RWPE1 (cell line): ENCODE measurements around the gene PIGV.

Experiments
- CTCF ChIA-PET: fragments of 350-600 bp; sonication (Branson Sonifier 250); formaldehyde crosslinking; extraction: SDS; loops from one replicate; lab custom pipeline; 2021; lab: Yijun Ruan, JAX
- POLR2A ChIA-PET: fragments of 400-600 bp; formaldehyde crosslinking; extraction: SDS; loops from one replicate; lab custom pipeline; 2020; ENCODE audit warnings: antibody characterized with exemption; ENCODE audit not compliant: low non-redundant PET; lab: Yijun Ruan, JAX
- DNase-seq: peaks from one replicate; pipeline ENCODE4 v3.0.0; 2012; ENCODE audit warnings: low spot score
- H3K27ac ChIP-seq: fragments of 450-650 bp; 2 replicates; pipeline ENCODE4 v1.5.1; 2017
- CTCF ChIP-seq: fragments of 450-650 bp; conservative IDR thresholded peaks from 2 replicates; pipeline ENCODE4 v1.5.1; 2017; ENCODE audit warnings: low read depth, mild to moderate bottlenecking

The PIGV gene

GRCh38 chr1:26824731-26825130 lies 37.0 kb downstream of the PIGV start:
- no peak overlapping the region for H3K27ac ChIP-seq
- no peak for TF ChIP-seq CTCF
- DNase-seq, result no peak
- POLR2A ChIA-PET, result no interaction called here
- CTCF ChIA-PET, result interaction anchor here (0.7 kb wide), 1 partner anchor 54 kb away, joined by 3 read pairs; no protein-coding TSS in a partner anchor

- DNase-seq, result peak; percentile 69
- peak within 1 kb of the TSS; percentile 82 for H3K27ac ChIP-seq
- CTCF ChIA-PET, result interaction anchor here (0.5 to 1.0 kb wide), 3 partner anchors 16 to 25 kb away, joined by 3 to 5 read pairs (median 4); no protein-coding TSS in a partner anchor
- peak; percentile 88 for TF ChIP-seq CTCF
- POLR2A ChIA-PET, result interaction anchor here (0.6 kb wide), 1 partner anchor 20 kb away, joined by 3 read pairs; no protein-coding TSS in a partner anchor
Measured at GRCh38 chr1:26826261-26827105, 38.7 kb downstream of the PIGV start, which contains the start of gene ZDHHC18. Gene ZDHHC18, plus strand, starts transcription at chr1:26826688. Its CDS starts 117 bp downstream, at chr1:26826805.

- DNase-seq, result no peak
- TF ChIP-seq CTCF, result no peak
- POLR2A ChIA-PET, result no interaction called here
- peak overlapping the region; percentile 82 for H3K27ac ChIP-seq
- CTCF ChIA-PET, result interaction anchor here (0.8 kb wide), 1 partner anchor 14 kb away, joined by 3 read pairs; no protein-coding TSS in a partner anchor
Measured at GRCh38 chr1:26827106-26827604, 39.4 kb downstream of the PIGV start.

GRCh38 chr1:26827663-26828062 lies 39.9 kb downstream of the PIGV start:
- no peak for TF ChIP-seq CTCF
- ChIA-PET POLR2A (no interaction called here), CTCF (interaction anchor here (0.6 to 1.0 kb wide), 3 partner anchors 13 to 124 kb away, joined by 3 to 5 read pairs (median 3); no protein-coding TSS in a partner anchor)
- H3K27ac ChIP-seq, result peak overlapping the region; percentile 82
- DNase-seq, result no peak

- CTCF ChIA-PET, result interaction anchor here (0.6 to 1.0 kb wide), 4 partner anchors 19 to 125 kb away, joined by 3 to 5 read pairs (median 4); no protein-coding TSS in a partner anchor
- no peak for DNase-seq
- POLR2A ChIA-PET, result no interaction called here
- TF ChIP-seq CTCF, result no peak
- peak overlapping the region; percentile 30 for H3K27ac ChIP-seq
Measured at GRCh38 chr1:26828411-26828991, 40.8 kb downstream of the PIGV start.
